HG02798 (cell line): Measurements from ENCODE around the gene RNF4.
A peak's percentile ranks its signal among the peaks of the same experiment; 100 is the strongest.
"Not testable (repeated sequence)": the region's sequence is repeated elsewhere in the genome, so short reads cannot be mapped to it uniquely, and the experiment has no call there.

Source experiments
- ATAC-seq: cut with Tn5 transposase; IDR thresholded peaks from one replicate; pipeline ENCODE4 v1.9.1; 2021; ENCODE audit warnings: mild to moderate bottlenecking; ENCODE audit not compliant: unreplicated experiment, poor library complexity

The RNF4 gene

DNA sequence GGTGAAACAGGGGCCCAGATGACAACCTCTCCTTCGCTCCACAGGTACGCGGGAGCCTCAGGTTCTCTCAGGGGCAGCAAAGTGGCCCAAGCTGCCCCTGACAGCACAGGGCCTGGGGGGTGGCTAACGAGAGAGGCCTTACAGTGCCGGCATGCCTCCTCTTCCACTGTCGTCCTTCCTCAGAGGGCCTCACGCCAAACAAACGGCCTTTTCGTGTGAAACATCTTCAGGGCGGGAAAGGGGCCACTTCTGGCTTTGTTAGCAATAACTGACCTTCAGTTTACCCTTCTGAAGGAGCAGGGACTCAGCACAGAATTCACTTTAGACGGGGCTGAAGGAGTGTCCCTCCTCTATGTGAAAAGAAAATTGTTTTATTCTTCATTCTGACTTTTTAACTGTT is 46.0 kb downstream of the RNF4 start:
- not testable (repeated sequence) for ATAC-seq

DNA sequence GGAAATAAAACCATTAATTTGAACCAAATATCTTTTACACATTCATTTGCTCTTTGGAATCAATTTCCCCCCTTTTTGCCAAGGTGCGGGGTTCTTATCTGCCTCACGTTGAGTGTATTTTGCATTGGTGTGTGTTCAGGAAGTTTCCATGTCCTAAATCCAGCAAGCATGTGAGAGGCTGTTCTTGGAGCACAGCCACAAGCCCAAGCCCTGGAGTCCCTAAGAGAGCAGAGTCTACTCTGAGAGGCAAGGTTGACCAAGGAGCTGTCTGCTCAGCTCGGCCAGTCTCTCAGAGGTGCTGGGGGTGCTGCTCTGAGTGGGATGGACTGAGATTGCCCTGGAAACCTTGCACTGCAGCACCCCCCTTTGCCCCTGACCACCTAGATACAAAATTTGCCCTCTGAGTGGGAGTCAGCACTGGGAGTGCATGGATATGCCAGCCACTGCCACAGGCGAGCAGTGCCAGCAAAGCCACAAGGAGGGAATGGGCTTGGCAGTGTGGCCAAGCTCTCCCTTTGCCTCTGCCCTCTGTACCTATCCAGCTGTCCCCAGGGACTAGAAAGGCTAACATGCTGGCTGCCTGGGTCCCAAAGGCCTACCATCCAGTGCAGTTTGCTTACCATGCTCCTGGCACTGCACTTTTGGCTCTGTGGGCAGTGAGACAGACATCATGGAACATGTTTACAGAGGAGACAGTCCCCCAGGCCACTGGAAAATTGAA is 47.1 kb downstream of the RNF4 start:
- ATAC-seq, result no peak

DNA sequence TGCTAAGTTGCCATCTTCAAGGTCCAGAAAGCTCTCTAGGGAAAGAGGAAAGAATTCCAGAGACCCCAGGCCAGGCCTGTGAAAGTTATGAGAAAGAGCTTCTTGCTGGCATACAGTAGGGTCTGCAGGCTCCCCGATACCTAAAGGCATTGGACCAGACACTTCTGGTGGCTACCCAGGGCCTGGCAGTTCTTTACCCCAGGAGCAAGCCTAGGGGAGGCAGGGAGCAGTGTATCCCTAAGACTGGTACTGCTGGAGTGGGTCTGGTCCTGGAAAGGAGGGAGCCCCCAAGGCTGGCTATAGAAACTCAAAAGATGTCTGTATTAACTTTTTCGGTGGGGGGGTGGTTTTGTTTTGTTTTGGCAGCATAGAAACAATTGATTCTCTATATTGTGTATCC is 47.7 kb downstream of the RNF4 start:
- no peak for ATAC-seq

DNA sequence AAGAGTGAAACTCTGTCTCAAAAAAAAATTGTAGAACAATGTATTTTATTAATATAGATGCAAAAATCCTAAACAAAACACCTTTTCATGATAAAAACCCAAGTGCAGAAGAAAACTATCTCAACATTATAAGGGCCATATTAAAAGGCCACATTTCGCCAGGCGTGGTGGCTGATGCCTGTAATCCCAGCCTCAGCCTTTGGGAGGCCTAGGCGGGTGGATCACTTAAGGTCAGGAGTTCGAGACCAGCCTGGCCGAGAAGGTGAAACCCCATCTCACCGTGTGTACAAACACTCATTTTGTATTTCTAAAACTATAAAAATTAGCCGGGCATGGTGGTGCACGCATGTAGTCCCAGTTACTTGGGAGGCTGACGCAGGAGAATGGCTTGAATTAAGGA is 57.7 kb downstream of the RNF4 start:
- no peak for ATAC-seq

DNA sequence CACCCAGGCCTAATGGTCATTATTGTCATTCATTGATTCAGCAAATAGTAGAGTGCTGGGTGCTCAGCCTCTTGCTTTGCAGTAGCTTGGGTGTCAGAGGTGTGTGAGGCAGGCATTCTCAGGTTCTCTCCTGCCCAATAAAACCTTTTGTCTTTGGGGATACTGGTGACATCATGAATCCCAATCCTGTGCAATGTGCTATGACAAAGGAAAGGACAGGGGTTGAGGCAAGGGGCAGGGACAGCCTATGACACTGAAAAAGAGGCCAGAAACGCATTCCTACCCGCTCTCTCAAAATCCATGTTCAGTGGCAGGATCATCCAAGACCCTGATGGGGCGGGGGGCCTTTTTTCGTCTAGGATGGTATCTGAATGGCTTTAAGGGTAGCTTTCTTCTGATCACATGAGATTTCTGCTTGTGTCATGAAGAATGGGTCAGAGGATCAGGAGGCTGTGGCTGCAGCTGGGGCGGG is 66.0 kb downstream of the RNF4 start:
- no peak for ATAC-seq

DNA sequence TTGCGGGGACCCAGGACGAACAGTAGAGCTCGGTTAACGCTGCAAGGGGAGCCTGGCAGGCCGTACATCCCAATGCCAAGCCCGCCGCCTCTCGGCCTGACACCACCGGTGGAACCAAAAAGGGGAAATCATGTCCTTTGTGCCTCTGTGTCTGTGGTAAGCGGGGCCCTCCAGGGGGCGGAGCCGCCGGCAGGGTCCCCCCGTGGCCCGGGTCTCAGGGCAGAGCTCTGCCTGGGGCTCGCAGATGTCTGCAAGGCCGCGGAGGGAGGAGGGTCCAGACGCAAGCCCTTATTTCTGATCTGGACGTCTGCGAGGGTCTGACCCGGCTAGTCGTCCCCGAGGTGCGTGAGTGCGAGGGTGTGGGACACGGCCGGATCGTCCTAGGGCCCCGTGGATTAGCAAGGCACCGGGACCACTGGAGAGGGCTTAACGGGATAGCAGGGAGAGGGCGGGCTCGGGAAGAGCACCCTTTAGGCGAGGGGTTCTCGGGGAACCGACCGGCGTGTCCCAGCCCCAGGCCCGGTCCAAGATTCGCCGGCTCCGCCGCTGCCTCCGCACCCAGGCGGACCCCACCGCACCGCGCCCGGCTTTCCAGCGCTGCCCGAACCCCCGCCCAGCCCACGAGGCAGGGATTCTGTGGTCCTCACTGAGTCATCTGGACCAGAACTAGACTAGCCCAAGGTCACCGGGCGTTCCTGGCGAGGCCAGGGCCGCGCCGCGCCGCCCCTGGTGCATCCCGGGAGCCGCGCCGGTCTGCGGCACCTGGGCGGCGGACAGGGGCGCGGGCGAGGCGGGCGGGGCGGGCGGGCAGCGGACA is 66.7 kb downstream of the RNF4 start:
- ATAC-seq, result no peak

DNA sequence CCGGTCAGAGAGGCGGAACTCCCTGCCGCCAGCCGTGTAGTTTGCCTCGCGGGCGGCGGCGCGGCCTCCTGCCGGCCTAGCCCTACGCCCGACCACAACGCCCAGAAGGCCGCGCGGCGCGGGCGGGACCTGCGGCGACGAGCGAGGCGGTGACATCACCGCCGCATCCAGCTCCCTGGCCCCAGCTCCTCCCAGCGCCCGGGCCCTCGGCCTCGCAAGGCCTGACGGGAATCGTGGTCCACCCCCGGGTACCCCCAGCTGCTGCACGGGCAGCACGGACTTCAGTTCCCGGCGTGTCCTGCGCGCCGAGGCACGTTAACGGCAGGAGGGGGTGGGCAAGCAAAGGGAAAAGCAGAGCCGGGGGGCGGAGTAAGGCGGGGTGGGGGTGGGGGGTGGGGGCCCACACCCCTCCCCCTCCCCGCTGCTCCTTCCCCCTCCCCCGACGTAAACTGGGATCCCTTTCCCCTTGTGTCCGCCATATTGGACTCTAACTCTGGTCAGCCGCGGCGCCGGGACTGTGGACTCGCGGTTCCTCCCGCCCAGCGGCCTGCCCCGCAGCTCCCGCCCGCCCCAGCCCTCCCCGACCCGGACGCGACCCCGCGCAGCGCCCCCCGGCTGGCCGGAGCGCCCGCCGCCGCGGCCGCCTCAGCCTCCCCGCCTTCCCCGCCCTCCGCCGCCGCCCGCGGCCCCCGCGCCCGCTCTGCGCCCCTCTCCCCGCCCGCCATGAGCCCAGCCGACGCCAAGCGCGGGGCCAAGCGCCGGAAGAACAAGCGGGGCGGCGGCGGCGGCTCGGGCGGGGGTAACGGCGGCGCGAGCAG is 67.5 kb downstream of the RNF4 start, which contains the start of gene FAM193A:
Gene FAM193A, plus strand, starts transcription at position 455 of the 818 bp plus-strand sequence. Its CDS starts 269 bp downstream, at position 724.
- peak; percentile 90 for ATAC-seq

DNA sequence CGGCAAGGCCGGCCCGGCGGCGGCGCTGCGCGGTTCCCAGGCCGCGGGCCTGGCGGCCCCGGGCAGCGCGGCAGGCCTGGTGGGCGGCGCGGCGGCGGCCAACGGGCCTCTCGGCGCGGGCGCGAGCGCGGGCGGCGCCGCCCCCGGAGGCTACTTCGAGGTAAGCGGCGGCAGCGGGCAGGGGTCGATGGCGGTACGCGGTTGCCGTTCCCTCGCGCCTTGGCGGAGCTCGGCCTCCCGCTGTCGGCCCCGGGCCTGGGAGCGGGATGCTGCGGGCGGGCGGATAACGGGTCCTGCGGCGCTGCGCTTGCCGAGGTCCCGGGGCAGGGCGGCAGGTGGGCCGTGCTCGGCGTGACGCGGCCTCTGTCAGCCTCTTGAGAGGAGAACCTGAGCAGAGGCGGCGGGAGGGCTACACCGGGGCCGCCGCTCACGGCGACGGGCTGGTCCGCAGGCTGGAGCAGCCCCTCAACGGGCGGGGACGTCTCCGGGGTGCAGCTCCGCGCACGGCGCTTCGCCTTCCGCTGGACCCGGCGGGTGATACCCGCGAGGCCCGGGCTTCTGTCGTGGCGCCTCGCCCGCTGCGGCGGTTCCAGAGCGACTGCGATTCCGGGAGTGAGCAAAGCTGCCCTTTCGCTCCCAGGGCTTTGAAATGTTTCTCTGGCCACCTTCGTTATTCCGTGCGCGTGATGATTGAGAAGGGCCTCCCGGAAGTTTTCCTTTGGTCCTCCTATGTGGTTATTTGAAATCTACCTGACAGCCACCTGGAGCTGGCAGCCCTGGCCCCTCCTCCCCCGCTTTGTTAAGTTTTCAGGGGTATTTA is 68.3 kb downstream of the RNF4 start:
- ATAC-seq, result peak; percentile 20

DNA sequence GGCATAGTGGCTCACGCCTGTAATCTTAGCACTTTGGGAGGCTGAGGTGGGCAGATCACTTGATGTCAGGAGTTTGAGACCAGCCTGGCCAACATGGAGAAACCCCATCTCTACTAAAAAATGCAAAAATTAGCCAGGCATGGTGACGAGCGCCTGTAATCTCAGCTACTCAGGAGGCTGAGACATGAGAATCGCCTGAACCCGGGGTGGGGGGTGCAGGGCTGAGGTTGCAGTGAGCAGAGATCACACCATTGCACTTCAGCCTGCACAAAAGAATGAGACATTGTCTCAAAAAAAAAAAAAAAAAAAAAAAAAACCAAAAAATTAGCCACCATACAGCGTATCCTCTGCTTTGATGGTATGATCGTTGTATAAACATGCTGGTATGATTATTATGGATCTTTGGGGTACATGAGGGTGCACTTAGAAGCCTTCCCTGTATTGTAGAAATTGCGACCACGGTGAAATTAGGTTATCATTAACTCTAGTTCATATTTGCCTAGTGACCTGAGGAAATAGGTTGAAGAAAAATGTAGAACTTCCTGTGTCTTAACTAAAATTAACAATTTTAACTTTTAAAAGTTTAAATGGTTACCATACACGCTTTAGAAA is 74.8 kb downstream of the RNF4 start:
- not testable (repeated sequence) for ATAC-seq

DNA sequence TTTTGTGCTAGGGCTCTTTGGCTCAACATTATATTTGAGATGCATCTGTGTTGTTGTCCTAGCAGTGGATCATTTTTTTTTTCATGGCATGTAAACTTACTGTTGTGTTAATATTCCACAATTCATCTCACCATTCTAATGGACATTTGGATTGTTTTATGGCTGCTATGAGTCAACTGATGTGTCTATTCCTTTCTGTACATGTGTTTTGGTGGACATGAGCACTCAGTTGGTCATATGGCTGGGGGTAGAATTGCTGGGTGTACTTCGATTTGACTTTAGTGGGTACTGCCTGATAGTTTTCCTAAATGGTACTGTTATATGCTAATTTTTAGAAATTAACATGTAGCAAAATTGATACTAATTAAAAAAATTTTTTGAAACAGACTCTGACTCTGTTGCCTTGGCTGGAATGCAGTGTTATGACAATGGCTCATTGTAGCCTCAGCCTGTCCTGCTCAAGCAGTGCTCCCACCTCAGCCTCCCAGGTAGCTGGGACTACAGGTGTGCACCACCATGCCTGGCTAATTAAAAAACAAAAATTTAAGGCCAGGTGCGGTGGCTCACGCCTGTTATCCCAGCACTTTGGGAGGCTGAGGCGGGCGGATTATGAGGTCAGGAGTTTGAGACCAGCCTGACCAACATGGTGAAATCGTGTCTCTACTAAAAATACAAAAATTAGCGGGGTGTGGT is 76.6 kb downstream of the RNF4 start:
- no peak for ATAC-seq

DNA sequence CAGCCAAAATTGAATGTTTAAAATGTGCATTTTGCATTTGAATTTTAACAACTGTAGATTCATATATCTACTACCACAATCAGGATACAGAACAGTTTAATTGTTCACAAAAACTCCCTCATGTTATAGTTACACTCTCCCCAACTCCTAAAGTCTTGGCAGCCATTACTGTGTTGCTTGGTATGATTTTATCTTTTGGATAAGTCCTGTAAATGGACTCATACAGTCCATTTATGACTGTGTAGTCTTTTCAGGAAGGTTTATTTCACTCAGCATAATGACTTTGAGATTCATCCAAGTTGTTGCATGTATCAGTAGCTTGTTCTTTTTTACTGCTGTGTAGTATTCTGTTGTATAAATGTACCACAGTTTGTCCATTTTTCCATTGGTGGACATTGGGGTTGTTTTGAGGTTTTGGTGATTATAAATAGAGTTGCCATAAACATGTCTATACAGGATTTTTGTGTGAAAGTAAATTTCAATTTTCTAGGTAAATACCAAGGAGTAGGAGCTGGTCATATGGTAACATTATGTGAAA is 77.4 kb downstream of the RNF4 start:
- no peak for ATAC-seq

DNA sequence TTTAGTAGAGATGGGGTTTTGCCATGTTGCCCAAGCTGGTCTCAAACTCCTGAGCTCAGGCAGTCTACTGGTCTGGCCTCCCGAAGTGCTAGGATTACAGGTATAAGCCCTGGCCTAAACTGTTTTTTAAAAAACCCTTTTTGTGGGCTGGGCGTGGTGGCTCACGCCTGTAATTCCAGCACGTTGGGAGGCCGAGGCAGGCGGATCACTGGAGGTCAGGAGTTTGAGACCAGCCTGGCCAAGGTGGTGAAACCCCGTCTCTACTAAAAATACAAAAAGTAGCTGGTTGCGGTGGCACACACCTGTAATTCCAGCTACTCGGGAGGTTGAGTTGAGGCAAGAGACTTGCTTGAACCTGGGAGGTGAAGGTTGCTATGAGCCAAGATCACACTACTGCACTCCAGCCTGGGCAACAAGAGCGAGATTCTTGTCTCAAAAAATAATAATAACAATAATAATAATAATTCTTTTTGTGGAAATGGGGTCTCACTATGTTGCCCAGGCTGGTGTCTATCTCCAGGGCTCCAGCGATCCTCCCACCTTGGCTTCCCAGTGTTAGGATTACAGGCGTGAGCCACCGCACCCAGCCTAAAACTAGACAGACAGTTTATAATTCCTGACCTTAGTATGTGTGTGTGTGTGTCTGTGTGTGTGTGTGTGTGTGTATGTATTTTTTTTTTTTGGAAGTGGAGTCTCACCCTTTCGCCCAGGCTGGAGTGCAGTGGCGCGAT is 78.2 kb downstream of the RNF4 start:
- ATAC-seq, result not testable (repeated sequence)

DNA sequence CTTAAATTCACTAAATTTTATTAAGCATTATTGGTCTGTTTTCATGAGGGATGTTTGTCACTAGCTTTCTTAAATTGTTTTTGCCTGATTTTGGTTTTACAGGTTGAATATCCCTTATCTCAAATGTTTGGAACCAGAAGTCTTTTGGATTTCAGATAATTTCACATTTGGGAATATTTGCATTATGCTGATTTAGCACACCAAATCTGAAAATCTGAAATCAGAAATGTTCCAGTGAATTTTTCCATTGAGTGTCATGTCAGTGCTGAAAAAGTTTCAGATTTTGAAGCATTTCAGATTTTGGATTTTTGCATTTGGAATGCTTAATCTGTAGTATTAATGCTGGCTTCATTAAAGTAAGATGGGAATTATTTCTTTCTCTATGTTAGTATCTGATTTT is 82.2 kb downstream of the RNF4 start:
- ATAC-seq, result no peak

DNA sequence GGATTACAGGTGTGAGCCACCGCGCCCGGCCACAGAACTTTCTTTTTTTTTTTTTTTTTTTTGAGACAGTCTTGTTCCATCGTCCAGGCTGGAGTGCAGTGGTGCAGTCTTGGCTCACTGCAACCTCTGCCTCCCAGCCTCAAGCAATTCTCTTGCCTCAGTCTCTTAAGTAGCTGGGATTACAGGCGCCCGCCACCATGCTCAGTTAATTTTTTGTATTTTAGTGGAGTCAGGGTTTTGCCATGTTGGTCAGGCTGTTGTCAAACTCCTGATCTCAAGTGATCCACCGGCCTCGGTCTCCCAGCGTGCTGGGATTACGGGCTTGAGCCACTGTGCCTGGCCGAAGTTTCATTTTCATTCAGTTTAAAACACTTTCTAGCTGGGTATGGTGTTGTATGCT is 83.9 kb downstream of the RNF4 start:
- ATAC-seq, result no peak

DNA sequence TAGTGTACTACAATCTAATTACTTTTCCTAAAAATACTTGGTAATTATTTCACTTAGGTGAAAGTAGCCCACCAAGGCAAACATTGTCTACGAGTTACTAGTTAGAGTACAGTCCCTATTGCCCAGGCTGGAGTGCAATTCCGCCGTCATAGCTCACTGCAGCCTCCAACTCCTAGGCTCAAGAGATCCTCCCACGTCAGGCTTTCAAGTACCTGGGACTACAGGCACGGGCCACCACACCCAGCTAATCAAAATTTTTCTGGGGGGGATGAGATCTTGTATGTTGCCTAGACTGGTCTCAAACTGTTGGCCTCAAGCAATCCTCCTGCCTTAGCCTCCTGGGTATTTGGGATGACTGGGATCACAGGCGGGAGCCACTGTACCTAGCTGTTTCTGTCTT is 89.4 kb downstream of the RNF4 start:
- ATAC-seq, result no peak

DNA sequence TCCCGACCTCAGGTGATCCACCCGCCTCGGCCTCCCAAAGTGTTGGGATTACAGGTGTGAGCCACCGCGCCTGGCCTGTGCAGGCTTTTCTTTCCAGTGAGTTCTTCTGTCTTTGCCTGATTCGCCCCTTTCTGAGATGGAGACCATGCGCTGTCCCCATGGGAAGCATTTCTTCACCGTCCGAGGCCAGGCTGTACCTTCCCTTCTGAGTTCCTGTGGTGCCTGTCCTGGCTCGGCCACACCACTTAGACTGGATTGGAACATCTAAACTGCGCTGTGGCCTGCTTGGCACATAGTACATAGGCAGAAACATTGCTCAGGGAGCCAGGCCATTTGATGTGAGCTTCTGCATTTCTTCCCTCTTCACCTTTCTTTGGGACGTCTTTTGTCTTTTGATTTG is 91.3 kb downstream of the RNF4 start:
- ATAC-seq, result no peak
